HG02970 (cell line): ENCODE measurements around the gene ZNF708.
"Not testable (repeated sequence)": the region's sequence is repeated elsewhere in the genome, so short reads cannot be mapped to it uniquely, and the experiment has no call there.

ENCODE experiments used
- ATAC-seq: cut with Tn5 transposase; IDR thresholded peaks from one replicate; pipeline ENCODE4 v1.9.1; 2021; ENCODE audit warnings: mild to moderate bottlenecking, moderate library complexity, moderate number of reproducible peaks; ENCODE audit not compliant: unreplicated experiment, low FRiP score

ZNF708 gene

DNA sequence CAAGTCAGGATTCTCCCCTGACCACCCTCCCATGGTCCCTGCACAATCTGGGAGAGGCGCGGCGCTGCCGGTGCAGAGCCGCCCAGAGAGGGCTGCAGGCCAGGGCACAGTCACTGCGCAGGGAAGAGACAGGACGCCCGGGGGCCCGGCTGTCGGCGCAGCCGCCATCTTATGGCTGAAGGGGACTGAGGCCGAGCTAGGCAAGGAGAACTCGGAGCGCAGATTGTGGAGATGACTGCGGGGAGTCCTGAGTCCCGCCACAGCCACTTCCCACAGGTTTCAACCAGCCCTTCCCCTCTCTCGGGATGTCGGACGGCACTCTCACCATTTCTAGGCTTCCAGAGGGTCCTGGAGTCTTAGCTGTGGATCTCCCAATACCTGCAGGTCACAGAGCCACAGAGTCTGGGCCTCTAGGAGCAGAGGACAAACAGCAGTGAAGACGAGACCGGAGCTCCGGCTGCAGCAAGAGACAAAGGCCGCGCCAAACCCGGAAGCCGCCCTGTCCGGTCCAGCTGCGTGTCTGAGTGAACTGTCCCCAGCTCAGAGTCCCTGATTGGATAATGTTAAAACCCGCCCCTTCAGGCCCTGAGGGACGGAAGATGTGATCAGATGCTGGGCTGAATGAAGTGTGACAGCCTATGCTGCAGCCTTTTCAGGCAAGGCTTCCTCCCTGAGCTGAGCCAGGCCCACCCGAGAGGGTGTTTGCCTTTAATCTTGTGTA is at the start of gene ZNF708:
Gene ZNF708 (minus strand): TSS at position 526 of the 721 bp plus-strand sequence. CDS start 198 bp downstream, at position 328.
- peak; percentile 98 for ATAC-seq

DNA sequence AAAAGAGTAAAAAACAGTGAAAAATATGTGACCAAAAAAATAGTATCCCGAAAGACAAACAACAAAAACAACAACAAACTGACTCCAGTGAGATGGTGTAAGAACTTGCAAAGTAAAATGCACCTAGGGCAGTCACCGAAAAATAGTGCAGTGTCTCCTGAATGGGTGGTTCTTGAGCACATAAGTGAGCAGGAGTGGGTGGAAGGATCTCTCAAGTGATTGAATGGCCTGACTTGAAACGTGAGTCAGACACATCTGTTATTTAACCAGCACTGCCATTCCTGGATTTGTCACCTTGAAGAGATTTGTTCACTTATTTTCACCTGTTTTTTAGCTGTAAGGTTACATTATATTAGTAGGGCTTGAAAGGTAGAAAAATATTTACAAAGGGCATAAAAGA is 33.1 kb upstream of the ZNF708 start:
- no peak for ATAC-seq

DNA sequence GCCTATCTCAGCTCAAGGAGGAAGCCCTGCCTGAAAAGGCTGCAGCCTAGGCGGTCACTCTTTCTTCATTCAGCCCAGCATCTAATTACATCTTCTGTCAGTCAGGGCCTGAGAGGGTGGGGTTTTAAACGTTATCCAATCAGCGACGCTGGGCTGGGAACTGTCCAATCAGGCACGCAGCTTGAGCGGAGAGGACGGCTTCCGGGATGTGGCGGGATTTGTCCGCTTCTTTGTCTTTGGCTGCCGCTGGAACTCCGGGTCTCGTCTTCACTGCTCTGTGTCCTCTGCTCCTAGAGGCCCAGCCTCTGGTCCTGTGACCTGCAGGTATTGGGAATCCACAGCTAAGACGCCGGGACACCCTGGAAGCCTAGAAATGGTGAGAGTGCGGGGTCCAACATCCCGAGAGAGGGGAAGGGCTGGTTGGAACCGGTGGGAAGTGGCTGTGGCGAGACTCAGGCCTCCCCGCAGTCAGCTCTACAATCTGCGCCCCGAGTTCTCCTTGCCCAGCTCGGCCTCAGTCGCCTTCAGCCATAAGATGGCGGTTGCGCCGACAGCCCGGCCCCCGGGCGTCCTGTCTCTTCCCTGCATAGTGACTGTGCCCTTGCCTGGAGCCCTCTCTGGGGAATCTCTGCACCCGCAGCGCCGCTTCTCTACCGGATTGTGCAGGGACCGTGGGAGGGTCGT is 29.7 kb upstream of the ZNF708 start, which contains the start of gene ZNF738:
Gene ZNF738 (plus strand): TSS at position 233 of the 684 bp plus-strand sequence. CDS start 141 bp downstream, at position 374.
- ATAC-seq: peak; percentile 91

DNA sequence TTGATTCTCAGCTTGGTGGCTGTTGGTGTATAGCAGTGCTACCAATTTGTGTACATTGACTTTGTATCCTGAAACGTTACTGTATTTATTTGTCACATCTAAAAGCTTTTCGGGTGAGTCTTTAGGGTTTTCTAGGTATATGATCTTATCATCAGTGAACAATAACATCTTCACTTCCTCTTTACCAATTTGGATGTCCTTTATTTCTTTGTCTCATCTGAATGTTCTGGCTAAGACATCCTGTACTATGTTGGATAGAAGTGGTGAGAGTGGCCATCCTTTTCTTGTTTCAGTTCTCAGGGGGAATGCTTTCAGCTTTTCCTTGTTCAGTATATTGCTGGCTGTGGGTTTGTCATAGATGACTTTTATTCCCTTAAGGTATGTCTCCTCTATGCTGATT is 23.6 kb upstream of the ZNF708 start:
- no peak for ATAC-seq

DNA sequence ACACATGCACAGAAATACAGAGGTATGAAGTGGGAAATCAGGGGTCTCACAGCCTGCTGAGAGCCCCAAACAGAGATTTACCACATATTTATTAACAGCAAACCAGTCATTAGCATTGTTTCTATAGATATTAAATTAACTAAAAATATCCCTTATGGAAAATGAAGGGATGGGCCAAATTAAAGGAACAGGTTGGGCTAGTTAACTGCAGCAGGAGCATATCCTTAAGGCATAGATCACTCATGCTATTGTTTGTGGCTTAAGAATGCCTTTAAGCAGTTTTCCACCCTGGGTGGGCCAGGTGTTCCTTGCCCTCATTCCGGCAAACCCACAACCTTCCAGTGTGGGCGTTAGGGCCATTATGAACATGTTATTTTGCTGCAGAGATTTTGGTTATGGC is 15.6 kb upstream of the ZNF708 start:
- ATAC-seq: not testable (repeated sequence)

DNA sequence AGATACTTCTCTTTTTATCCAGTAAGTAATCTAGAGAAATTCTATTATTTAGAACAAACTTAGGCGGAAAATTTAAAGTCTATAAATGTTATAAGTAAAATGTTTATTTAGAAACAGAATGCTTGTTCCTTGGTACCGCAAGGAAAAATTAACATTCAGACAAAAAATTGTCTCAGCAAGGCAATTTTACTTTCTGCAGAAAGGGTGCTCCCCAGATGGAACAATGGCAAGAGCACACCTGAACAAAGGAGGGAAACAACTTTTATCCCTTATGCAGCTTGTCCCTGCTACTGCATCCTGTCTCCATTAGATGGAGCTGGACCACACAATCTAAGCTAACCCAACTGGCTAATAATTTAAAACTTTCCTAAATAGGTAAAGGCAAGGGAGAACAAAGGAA is 6.5 kb upstream of the ZNF708 start:
- ATAC-seq: no peak

DNA sequence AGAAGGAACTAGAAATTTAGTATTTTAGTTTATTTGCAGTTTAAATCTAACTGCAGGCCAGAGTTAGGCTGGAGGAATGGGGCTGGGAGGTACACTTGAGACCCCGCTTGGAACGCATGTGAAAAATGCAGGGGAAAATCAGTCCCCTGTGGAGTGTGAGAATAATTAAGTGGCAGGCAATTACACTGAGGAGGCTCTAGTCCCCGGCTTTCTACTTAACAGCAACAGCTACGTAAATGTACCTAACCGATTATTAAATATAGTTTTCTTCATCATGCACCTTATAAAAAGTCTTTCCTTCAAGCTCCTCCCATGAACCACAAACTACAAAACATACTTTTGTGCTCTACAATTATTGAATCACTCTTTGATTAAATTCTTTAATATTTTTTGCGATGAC is 804 bp downstream of the ZNF708 start:
- no peak for ATAC-seq

DNA sequence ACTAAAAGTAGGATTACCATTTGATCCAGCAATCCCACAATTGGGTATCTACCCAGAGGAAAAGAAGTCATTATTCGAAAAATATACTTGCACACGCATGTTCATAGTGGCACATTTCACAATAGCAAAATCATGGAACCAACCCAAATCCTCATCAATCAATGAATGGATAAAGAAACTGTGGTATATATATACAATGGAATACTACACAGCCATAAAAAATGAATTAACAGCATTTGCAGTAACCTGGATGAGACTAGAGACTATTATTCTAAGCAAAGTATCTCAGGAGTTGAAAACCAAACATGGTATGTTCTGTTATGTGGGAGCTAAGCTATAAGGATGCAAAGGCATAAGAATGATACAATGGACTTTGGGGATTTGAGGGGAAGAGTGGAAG is 3.0 kb downstream of the ZNF708 start:
- ATAC-seq: no peak

DNA sequence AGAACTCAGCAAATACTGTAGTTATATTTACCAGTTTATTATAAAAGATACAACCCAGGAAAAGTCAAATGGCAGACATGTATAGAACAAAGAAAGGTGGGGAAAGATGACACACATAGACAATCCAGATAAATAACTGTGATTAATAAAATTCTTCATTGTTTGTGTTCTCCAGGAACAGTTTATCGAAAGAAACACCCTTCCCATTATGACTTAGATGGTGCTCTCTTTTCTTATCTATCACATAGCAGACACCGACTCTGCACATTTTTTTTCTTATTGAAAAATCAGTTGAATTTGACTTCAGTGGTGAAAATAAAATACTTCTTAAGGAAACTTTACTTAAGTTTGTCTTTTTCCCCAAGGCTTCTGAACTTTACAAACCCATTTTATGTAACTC is 6.2 kb downstream of the ZNF708 start:
- ATAC-seq: no peak

DNA sequence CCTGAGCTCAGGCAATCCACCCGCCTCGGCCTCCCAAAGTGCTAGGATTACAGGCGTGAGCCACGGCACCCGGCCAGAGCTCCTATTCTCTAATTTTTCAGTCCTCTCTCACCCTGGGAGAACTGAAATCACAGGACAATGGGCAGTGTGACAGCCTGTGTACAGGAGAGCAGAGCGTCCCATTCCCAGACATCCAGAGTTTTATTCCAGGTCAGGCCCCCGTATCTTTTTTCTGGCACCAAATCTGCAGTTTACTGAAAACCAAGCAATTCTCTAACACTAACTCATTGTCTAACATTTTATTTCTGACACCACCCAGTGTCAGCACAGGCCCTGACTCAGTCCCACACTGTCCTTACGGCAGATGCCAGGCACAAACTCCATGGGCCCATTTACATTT is 6.7 kb downstream of the ZNF708 start:
- no peak for ATAC-seq

DNA sequence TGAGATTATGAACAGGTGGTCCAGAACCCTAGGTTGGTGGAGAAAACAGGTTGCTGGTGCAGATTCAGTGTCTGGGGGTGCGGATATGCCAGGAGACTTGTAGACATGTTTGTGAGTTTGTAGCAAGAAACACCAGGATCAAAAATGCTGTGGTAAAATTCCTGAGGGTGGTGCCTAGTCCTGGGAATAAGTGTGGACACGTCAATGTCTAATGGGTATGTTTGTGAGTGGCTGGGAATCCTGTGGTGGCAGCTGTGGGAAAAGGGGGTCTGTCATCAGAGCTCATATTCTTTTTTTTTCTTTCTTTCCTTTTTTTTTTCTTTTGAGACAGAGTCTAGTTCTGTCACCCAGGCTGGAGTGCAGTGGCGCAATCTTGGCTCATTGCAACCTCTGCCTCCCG is 7.2 kb downstream of the ZNF708 start:
- no peak for ATAC-seq

DNA sequence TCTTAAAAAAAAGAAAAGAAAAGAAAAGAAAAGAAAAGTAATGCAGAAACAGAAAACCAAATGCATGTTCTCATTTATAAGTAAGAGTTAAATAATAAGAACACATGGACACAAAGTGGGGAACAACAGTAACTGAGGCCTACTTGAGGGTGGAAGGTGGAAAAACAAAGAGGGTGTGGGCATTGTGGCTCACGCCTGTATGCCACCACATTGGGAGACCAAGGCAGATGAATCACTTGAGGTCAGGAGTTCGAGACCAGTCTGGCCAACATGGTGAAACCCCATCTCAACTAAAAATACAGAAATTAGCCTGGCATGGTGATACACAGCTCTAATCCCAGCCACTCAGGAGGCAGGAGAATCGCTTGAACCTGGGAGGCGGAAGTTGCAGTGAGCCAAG is 8.1 kb downstream of the ZNF708 start:
- ATAC-seq: no peak

DNA sequence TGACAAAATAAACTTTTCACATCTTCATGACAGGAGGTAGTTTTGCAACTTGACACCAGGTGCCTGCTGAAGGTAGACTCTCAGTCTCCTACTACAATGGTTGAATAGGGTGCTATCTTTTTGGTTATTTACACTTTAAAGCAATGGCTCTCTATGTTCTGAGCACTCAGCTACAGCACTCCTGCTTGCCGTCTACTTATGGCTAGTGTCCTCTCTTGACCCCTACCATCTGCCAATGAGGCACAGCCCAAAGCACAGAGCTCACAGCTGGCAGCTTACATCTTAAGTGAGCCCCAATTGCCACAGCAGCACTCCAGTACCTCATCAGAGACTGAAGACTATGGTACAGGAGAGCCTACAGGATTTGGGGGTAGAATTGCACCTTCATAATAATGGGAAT is 11.4 kb downstream of the ZNF708 start:
- ATAC-seq: no peak

DNA sequence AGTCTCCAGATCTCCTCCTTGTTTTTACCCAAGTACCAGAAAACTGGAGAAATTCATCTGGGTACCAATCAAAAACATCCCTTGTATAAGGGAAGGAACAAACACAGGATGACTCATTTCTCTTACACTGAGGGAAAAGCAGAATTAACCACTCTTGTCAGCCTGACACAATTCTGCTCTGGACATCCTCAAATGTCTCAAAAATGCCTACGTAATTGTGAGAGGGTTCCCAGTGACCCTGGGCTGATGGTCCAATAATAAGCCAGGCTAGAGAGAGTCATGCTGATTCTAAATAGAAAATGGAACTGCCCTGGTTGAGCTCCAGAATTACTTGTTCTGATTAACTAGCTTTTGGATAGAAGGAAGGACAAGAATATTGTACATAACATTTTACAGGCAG is 14.5 kb downstream of the ZNF708 start:
- no peak for ATAC-seq

DNA sequence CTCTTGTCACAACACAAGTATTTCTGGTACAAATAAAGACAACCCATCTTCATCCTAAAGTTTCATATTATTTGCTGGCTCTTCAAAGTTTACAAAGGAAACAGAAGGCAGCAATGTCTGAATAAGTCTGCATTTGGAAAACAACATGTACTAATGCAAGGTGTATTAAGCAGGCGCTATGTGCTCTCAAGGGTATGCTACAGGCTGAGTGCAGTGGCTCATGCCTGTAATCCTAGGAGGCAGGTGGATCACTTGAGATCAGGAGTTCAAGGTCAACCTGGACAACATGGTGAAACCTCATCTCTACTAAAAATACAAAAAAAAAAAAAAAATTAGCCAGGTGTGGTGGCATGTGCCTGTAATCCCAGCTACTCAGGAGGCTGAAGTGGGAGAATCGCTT is 16.4 kb downstream of the ZNF708 start:
- ATAC-seq: not testable (repeated sequence)

DNA sequence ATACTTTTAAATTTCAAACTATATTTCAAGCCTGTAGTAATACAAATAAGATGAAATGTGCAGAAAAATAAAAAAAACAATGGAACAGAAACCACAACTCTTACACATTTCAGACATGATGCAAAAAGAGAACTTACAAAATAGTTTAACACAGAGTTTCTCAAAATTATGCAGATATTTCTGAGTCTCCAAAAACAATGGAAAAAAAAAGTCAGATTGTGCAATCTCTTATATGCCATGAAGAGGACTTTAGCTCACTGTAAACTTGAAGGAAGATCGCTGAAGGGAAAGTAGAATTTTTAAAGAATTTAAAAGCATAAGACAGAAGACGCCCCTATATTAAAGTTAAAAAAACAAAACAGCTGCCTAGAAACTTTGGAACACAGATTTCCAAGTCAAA is 20.4 kb downstream of the ZNF708 start:
- no peak for ATAC-seq

DNA sequence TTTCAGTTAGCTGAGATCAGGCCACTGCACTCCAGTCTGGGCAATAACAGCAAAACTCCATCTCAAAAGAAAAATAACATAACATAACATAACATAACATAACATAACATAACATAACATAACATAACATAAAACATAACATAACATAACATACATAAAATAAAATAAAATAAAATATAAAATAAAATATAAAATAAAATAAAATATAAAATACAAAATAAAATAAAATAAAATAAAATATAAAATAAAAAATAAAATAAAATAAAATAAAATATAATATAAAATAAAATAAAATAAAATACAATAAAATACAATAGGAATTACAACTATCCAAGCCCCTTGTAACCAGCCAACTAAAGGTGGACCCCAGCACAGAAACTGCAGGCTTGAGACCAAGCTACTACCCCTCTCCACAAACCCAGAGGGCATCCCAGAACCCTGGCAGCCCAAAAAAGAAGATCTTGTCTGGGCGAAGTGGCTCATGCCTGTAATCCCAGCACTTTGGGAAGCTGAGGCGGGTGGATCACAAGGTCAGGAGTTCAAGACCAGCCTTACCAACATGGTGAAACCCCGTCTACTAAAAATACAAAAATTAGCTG is 22.2 kb downstream of the ZNF708 start:
- ATAC-seq: not testable (repeated sequence)

DNA sequence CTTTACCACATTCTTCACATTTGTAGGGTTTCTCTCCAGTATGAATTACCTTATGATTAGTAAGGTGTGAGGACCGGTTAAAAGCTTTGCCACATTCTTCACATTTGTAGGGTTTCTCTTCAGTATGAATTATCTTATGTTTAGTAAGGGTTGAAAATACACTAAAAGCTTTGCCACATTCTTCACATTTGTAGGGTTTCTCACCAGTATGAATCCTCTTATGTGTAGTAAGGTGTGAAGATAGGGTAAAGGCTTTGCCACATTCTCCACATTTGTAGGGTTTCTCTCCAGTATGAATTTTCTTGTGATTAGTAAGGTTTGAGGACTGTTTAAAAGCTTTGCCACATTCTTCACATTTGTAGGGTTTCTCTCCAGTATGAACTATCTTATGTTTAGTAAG is 35.4 kb downstream of the ZNF708 start:
- not testable (repeated sequence) for ATAC-seq

DNA sequence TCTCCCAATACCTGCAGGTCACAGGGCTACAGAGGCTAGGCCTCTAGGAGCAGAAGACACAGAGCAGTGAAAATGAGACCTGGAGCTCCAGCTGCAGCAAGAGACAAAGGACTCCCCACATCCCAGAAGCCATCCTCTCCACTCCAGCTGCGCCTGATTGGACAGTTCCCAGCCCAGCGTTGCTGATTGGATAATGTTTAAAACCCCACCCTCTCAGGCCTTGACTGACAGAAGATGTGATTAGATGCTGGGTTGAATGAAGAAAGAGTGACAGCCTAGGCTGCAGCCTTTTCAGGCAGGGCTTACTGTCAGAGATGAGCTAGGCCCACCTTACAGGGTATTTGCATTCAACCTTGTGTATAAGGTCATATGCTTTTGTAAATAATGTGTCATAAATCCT is 59.4 kb downstream of the ZNF708 start:
- ATAC-seq: no peak

DNA sequence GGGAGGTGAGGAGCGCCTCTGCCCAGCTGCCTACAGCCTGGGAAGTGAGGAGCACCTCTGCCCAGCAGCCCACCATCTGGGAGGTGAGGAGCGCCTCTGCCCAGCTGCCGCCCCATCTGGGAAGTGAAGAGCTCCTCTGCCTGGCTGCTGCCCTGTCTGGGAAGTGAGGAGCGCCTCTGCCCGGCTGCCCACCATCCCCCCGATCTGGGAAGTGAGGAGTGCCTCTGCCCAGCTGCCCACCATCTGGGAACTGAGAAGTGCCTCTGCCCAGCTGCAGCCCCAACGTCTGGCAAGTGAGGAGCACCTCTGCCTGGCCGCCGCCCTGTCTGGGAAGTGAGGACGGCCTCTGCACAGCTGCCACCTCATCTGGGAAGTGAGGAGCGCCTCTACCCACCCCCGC is 64.3 kb downstream of the ZNF708 start:
- ATAC-seq: no peak

DNA sequence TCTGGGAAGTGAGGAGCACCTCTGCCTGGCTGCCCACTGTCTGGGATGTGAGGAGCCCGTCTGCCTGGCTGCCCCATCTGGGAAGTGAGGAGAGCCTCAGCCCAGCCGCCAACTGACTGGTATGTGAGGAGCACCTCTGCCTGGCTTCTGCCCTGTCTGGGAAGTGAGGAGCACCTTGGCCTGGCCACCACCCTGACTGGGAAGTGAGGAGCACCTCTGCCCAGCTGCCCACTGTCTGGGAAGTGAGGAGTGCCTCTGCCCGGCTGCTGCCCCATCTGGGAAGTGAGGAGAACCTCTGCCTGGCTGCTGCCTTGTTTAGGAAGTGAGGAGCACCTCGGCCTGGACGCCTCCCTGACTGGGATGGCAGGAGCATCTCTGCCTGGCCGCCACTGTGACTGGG is 64.8 kb downstream of the ZNF708 start:
- ATAC-seq: no peak
